Uterus (tissue), 2 donors: ENCODE results near the gene CEP55.

Experiments
- CTCF ChIP-seq, 4 experiments: fragments of 200-600 bp in 2 of 4; fragments of 450-650 bp in 2 of 4; sonication (generic) in 2 of 4; IDR thresholded peaks; one replicate each; pipeline ENCODE4 v1.5.1; 2016 to 2019; ENCODE audit warnings: antibody characterized with exemption in 4 of 4, mild to moderate bottlenecking in 2 of 4, moderate library complexity in 1 of 4
- POLR2A ChIP-seq, 2 donors: fragments of 450-650 bp; IDR thresholded peaks; one replicate each; pipeline ENCODE4 v1.6.1; 2016; ENCODE audit warnings: antibody characterized with exemption in 2 of 2, mild to moderate bottlenecking in 1 of 2, moderate library complexity in 1 of 2

DNA sequence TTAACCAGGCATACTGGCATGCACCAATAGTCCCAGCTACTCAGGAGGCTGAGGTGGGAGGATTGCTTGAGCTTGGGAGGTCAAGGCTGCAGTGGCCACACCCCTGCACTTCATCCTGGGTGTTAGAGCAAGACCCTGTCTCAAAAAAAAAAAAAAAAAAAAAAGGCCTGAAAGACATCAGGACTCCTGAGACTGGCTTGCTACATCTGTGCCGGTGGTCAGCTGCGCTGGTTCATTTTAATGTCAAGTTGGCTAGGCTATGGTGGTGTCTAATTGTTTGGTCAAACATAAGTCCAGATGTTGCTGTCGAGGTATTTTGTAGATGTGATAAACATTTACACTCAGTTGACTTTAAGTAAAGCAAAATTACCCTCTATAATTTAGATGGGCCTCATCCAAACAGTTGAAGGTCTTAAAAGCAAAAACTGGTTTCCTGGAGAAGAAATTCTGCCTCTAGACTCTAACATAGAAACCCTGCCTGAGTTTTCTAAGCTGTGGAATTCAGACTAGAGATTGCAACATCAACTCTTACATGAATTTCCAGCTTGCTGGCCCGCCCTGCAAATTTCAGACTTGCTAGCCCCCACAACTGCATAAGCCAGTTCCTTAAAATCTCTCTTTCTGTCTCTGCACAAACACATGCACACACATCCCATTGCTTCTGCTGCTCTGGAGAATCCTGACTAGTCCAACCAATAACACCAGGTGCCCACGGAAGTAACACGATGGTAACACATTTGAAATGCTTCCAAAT, 32.5 kb upstream of the CEP55 start:
- no peak for TF ChIP-seq CTCF (IDR thresholded peaks at IDR 0.05)
- TF ChIP-seq POLR2A (IDR thresholded peaks at IDR 0.05), result no peak
